GM23338 (cell line): ENCODE results near the gene APLNR. TPM values are rescaled to one million over a fixed set of nuclear protein-coding genes. Genes with fewer than 3 reads are reported as not detected.

Experiments used
- ATAC-seq: fragments of 200-7000 bp; cut with Tn5 transposase; 3 replicates; pipeline ENCODE4 v1.9.1; 2020
- DNase-seq: peaks from one replicate; pipeline ENCODE4 v3.0.0-alpha.2; 2015; ENCODE audit warnings: low spot score
- H2AFZ ChIP-seq: fragments of 200-600 bp; sonication (generic); 2 replicates; pipeline ENCODE4 v1.8.0; 2016; ENCODE audit warnings: antibody characterized with exemption, mild to moderate bottlenecking, moderate library complexity
- H3F3A ChIP-seq: fragments of 200-600 bp; sonication (generic); replicated peaks from 2 replicates; pipeline ENCODE4 v1.8.0; 2017; ENCODE audit warnings: antibody characterized with exemption, mixed run types, low read depth
- H3K27ac ChIP-seq: fragments of 200-600 bp; sonication (generic); 2 replicates; pipeline ENCODE4 v1.6.1; 2016; ENCODE audit warnings: low read depth
- H3K27me3 ChIP-seq: fragments of 200-600 bp; sonication (generic); 2 replicates; pipeline ENCODE4 v1.8.0; 2016; ENCODE audit warnings: mild to moderate bottlenecking, mixed run types, moderate library complexity; ENCODE audit not compliant: insufficient read depth
- H3K36me3 ChIP-seq: fragments of 200-600 bp; sonication (generic); 2 replicates; pipeline ENCODE4 v1.8.0; 2016; ENCODE audit warnings: mild to moderate bottlenecking; ENCODE audit not compliant: insufficient read depth
- H3K4me1 ChIP-seq: fragments of 200-600 bp; sonication (generic); 2 replicates; pipeline ENCODE4 v1.8.0; 2016; ENCODE audit warnings: mild to moderate bottlenecking, moderate library complexity; ENCODE audit not compliant: insufficient read depth
- H3K4me2 ChIP-seq: fragments of 200-600 bp; sonication (generic); 2 replicates; pipeline ENCODE4 v1.7.1; 2017; ENCODE audit warnings: mixed run types
- H3K4me3 ChIP-seq: fragments of 200-600 bp; sonication (generic); 2 replicates; pipeline ENCODE4 v1.6.1; 2016; ENCODE audit warnings: mixed run types
- H3K79me2 ChIP-seq: fragments of 200-600 bp; sonication (generic); replicated peaks from 2 replicates; pipeline ENCODE4 v1.8.0; 2017; ENCODE audit warnings: mild to moderate bottlenecking; ENCODE audit not compliant: insufficient read depth
- H3K9me2 ChIP-seq: fragments of 200-600 bp; sonication (generic); 2 replicates; pipeline ENCODE4 v1.8.0; 2017; ENCODE audit not compliant: insufficient read depth
- H4K20me1 ChIP-seq: fragments of 200-600 bp; sonication (generic); replicated peaks from 2 replicates; pipeline ENCODE4 v1.8.0; 2017; ENCODE audit warnings: mild to moderate bottlenecking; ENCODE audit not compliant: insufficient read depth
- H3K27ac Mint-ChIP-seq: 2 replicates; pipeline ENCODE4 v1.8.0; 2020; ENCODE audit warnings: inconsistent platforms, mild to moderate bottlenecking, moderate library complexity, mixed read lengths
- H3K27me3 Mint-ChIP-seq: 3 replicates; pipeline ENCODE4 v1.8.0; 2022; ENCODE audit warnings: low read depth, mild to moderate bottlenecking, moderate library complexity, mixed read lengths, inconsistent platforms; ENCODE audit not compliant: insufficient read depth, poor library complexity
- H3K36me3 Mint-ChIP-seq: 3 replicates; pipeline ENCODE4 v1.8.0; 2021; ENCODE audit warnings: low read depth, mild to moderate bottlenecking, inconsistent platforms, moderate library complexity, mixed read lengths
- H3K4me1 Mint-ChIP-seq: 3 replicates; pipeline ENCODE4 v1.8.0; 2020; ENCODE audit warnings: mild to moderate bottlenecking, inconsistent platforms, mixed read lengths
- H3K4me3 Mint-ChIP-seq: 3 replicates; pipeline ENCODE4 v1.8.0; 2021; ENCODE audit warnings: moderate library complexity, mild to moderate bottlenecking, inconsistent platforms, mixed read lengths
- H3K9me3 Mint-ChIP-seq: 3 replicates; pipeline ENCODE4 v1.8.0; 2020; ENCODE audit warnings: moderate library complexity, mild to moderate bottlenecking, inconsistent platforms, mixed read lengths
- CREB1 ChIP-seq: fragments of 250-450 bp; sonication (Bioruptor Pico); IDR thresholded peaks from 2 replicates; pipeline ENCODE4 v1.5.0; 2020; ENCODE audit warnings: low read depth, mild to moderate bottlenecking, moderate library complexity
- EZH2 ChIP-seq: fragments of 200-600 bp; sonication (generic); IDR thresholded peaks from one replicate; pipeline ENCODE4 v1.8.0; 2017; ENCODE audit warnings: antibody characterized with exemption, mild to moderate bottlenecking, low read depth; ENCODE audit not compliant: unreplicated experiment
- EZH2phosphoT487 ChIP-seq: fragments of 200-600 bp; sonication (generic); IDR thresholded peaks from one replicate; pipeline ENCODE4 v1.8.1; 2018; ENCODE audit warnings: antibody characterized with exemption; ENCODE audit not compliant: unreplicated experiment
- NANOG ChIP-seq: IDR thresholded peaks from 2 replicates; pipeline ENCODE4 v1.6.1; 2016; ENCODE audit warnings: antibody characterized with exemption, borderline replicate concordance
- POLR2AphosphoS5 ChIP-seq: IDR thresholded peaks from 2 replicates; pipeline ENCODE4 v1.6.1; 2016; ENCODE audit warnings: antibody characterized with exemption, low read depth
- REST ChIP-seq: IDR thresholded peaks from one replicate; pipeline ENCODE4 v1.6.1; 2018; ENCODE audit warnings: antibody characterized with exemption; ENCODE audit not compliant: unreplicated experiment
- STAT1 ChIP-seq: IDR thresholded peaks from one replicate; pipeline ENCODE4 v1.6.1; 2016; ENCODE audit warnings: antibody characterized with exemption; ENCODE audit not compliant: unreplicated experiment
- ZNF462 ChIP-seq: fragments of 250-450 bp; sonication (Bioruptor Pico); IDR thresholded peaks from 2 replicates; pipeline ENCODE4 v1.5.0; 2020; ENCODE audit warnings: mild to moderate bottlenecking, moderate library complexity
- long read RNA-seq: library from polyadenylated mRNA; unstranded; transcript quantifications from one replicate; pipeline ENCODE4 v2.0.0, GENCODE V29; 2020; ENCODE audit not compliant: unreplicated experiment
- polyA plus RNA-seq: library from polyadenylated mRNA; unstranded; fragments of >200 nt; fragmentation: Nextera tagmentation; extraction: Ambion mirVana; gene quantifications from 2 replicates; pipeline ENCODE4 v1.2.1, GENCODE V29; 2016
- total RNA-seq: library from RNA; depleted of rRNA; stranded (reverse); fragments of >200 nt; shearing (Covaris generic); gene quantifications from 2 replicates; pipeline ENCODE4 v1.2.3, GENCODE V29; 2014; rRNA removed

The APLNR gene
- total RNA-seq (0.10 and 0.12 TPM in 2 replicates), polyA plus RNA-seq (not detected in 2 replicates)
- long read RNA-seq, result 0 reads

- no peaks in the 10 kb centered on the region for H3K36me3 ChIP-seq
- Mint-ChIP-seq H3K9me3 (no peaks in the 10 kb centered on the region; the same call in 1 of the 3 replicates), H3K36me3 (no peaks in the 10 kb centered on the region), H3K4me1 (peaks cover 27% of the 10 kb centered on the region), H3K4me3 (no peak within 1 kb of the TSS), H3K27ac (no peak within 1 kb of the TSS), H3K27me3 (peaks cover 3% of the 10 kb centered on the region)
- peak within 1 kb of the TSS; percentile 76 for H2AFZ ChIP-seq
- H3F3A ChIP-seq, result no peaks in the 10 kb centered on the region
- no peak within 1 kb of the TSS for H3K4me3 ChIP-seq
- H3K9me2 ChIP-seq, result 0 out of 2 replicates have a peak, but pooled peaks cover 6% of the 10 kb centered on the region
- ATAC-seq, result peak; percentile 53
- H3K27me3 ChIP-seq, result no peaks in the 10 kb centered on the region
- no peaks in the 10 kb centered on the region for H3K79me2 ChIP-seq
- no peak for DNase-seq
- no peaks in the 10 kb centered on the region for H4K20me1 ChIP-seq
- no peak within 1 kb of the TSS for H3K4me2 ChIP-seq
- H3K27ac ChIP-seq, result no peak within 1 kb of the TSS
- TF ChIP-seq NANOG, result no peak
- H3K4me1 ChIP-seq, result peaks cover 18% of the 10 kb centered on the region
Observed at GRCh38 chr11:57237204-57237681, at the start of gene APLNR. APLNR (minus strand) TSS chr11:57237250; CDS start chr11:57237004, 246 bp downstream.

GRCh38 chr11:57283231-57283990, 46.4 kb upstream of the APLNR start:
- peak; percentile 77 for DNase-seq
- peak; percentile 87 for ATAC-seq
- no peak overlapping the region for H3K4me3 ChIP-seq
- TF ChIP-seq EZH2 (no peak), NANOG (0 out of 2 replicates have a peak, but pooled peaks have one; percentile 22), REST (no peak), POLR2AphosphoS5 (0 out of 2 replicates have a peak, but pooled peaks have one; percentile 24), EZH2phosphoT487 (no peak), STAT1 (no peak), CREB1 (no peak), ZNF462 (CRISPR knock-in tag) (peak; percentile 76; the same call in 1 of the 2 replicates)

More at GRCh38 chr11:57283231-57283990, 46.4 kb upstream of the APLNR start:
- peaks cover 26% of the 10 kb centered on the region for H3K9me3 Mint-ChIP-seq
- H3K27ac Mint-ChIP-seq, result peak overlapping the region; percentile 51; the same call in 1 of the 2 replicates
- Histone ChIP-seq H3F3A (no peaks in the 10 kb centered on the region), H4K20me1 (no peaks in the 10 kb centered on the region), H3K27me3 (no peaks in the 10 kb centered on the region), H3K4me1 (peaks cover 19% of the 10 kb centered on the region), H3K36me3 (peaks cover 5% of the 10 kb centered on the region; the same call in 1 of the 2 replicates), H3K79me2 (no peaks in the 10 kb centered on the region), H3K27ac (peak overlapping the region; percentile 56), H3K9me2 (peaks cover 20% of the 10 kb centered on the region), H3K4me2 (peak overlapping the region; percentile 10; the same call in 1 of the 2 replicates), H2AFZ (no peak overlapping the region)
- peaks cover 20% of the 10 kb centered on the region for H3K36me3 Mint-ChIP-seq
- peaks cover 42% of the 10 kb centered on the region for H3K4me1 Mint-ChIP-seq
- H3K4me3 Mint-ChIP-seq, result no peak overlapping the region; the same call in 2 of the 3 replicates
- peaks cover 6% of the 10 kb centered on the region for H3K27me3 Mint-ChIP-seq
